ENCODE results near the gene ADIPOR2. TPM values are rescaled to one million over a fixed set of nuclear protein-coding genes. Genes with fewer than 3 reads are reported as not detected.

ADIPOR2 gene
- total and polyA plus RNA-seq, 10 of the 15 experiments (the other 5 are each of a cell fraction or from before 2014, with no cell fraction given), result 8.6 to 65.0 (median 38.0) TPM

GRCh38 chr12:1819050-1819449, 128.2 kb downstream of the ADIPOR2 start:
- DNase-seq (ENCODE audit: low read depth, low spot score) (no peak), ATAC-seq (no peak), FAIRE-seq (no peak)
- intact Hi-C loops (cut with micrococcal nuclease; ENCODE audit: unreplicated experiment) (no loop called here), in situ Hi-C loops (cut with MboI) (no loop called here)
- Histone ChIP-seq H4K20me1 (ENCODE audit: control insufficient read depth, insufficient read depth) (no peaks in the 10 kb centered on the region), H3K79me2 (ENCODE audit: control insufficient read depth, insufficient read depth, low read length) (no peaks in the 10 kb centered on the region), H3K27ac (ENCODE audit: control insufficient read depth, insufficient read depth) (no peak overlapping the region), H3K9ac (ENCODE audit: control insufficient read depth, insufficient read depth, low read length) (no peak overlapping the region), H3K4me3 (no peak overlapping the region), H3K4me1 (ENCODE audit: control insufficient read depth, insufficient read depth, low read length) (no peaks in the 10 kb centered on the region), H3K9me3 (replicated peaks; ENCODE audit: control insufficient read depth, insufficient read depth, low read length) (no peaks in the 10 kb centered on the region), H3K36me3 (ENCODE audit: control insufficient read depth in 2 of 2, insufficient read depth in 2 of 2, low read length in 1 of 2) (no peaks in the 10 kb centered on the region), H3K4me2 (ENCODE audit: control insufficient read depth, insufficient read depth) (no peak overlapping the region), H2AFZ (ENCODE audit: control insufficient read depth, low read depth, low read length) (no peak overlapping the region), H3K27me3 (replicated peaks in 1 of 2; ENCODE audit: control insufficient read depth in 2 of 2, insufficient read depth in 2 of 2, low read length in 1 of 2) (peaks cover 10 to 11% of the 10 kb centered on the region in 2 experiments; a peak in 3 of 4 replicates)
- ChIA-PET RAD21 (ENCODE audit: unreplicated experiment) (no interaction called here), SMC1A (ENCODE audit: uncharacterized antibody, unreplicated experiment) (no interaction called here), POLR2A (no interaction called here), CTCF (no interaction called here)
- WGBS (ENCODE audit: insufficient coverage, insufficient replicate concordance, low lambda C conversion rate, missing lambda C conversion rate), result 28% methylated on average over 9 of the region's 9 CpGs
- no TSS peak for BruUV-seq (replicated peaks)
- TF ChIP-seq NKRF (conservative IDR thresholded peaks at IDR 0.05), result no peak
- TF ChIP-seq MEF2B (IDR thresholded peaks at IDR 0.05; ENCODE audit: partially characterized antibody, poor library complexity, severe bottlenecking), result no peak
- TF ChIP-seq MYB (IDR thresholded peaks at IDR 0.05; ENCODE audit: borderline replicate concordance, low read depth, low read length), result no peak
- no peak for TF ChIP-seq FOXM1 (IDR thresholded peaks at IDR 0.05; ENCODE audit: low read depth, low read length)
- no peak for TF ChIP-seq RCOR1 (conservative IDR thresholded peaks at IDR 0.05; ENCODE audit: low read depth, low read length)
- no peak for TF ChIP-seq CUX1 (IDR thresholded peaks at IDR 0.05; ENCODE audit: insufficient replicate concordance, low read depth, low read length)
- no peak for TF ChIP-seq JUND (IDR thresholded peaks at IDR 0.05; ENCODE audit: low read depth, low read length)
- TF ChIP-seq POLR2A (IDR thresholded peaks at IDR 0.05; ENCODE audit: low read depth, low read length), result no peak
- TF ChIP-seq PML (IDR thresholded peaks at IDR 0.05; ENCODE audit: low read length), result no peak
- no peak for TF ChIP-seq NBN (IDR thresholded peaks at IDR 0.05)
- TF ChIP-seq ZBTB4 (CRISPR knock-in tag; IDR thresholded peaks at IDR 0.05), result no peak
- no peak for TF ChIP-seq HSF1 (IDR thresholded peaks at IDR 0.05; ENCODE audit: low read depth, low read length)
- TF ChIP-seq BHLHE40 (IDR thresholded peaks at IDR 0.05; ENCODE audit: borderline replicate concordance in 1 of 2, low read depth in 2 of 2, low read length in 1 of 2), result no peak

All from GM12878 (cell line).